Uterus (tissue), 4 donors: Measurements from ENCODE around the gene ADAMTS15. TPM values are rescaled to one million over a fixed set of nuclear protein-coding genes. Genes with fewer than 3 reads are reported as not detected.
A peak's percentile ranks its signal among the peaks of the same experiment; 100 is the strongest.

ENCODE experiments used
- DNase-seq, 2 donors: peaks; one replicate each; pipeline ENCODE4 v3.0.0-alpha.2; 2019 to 2020
- H3K27ac ChIP-seq, 2 donors: fragments of 200-600 bp; sonication (generic); 1 replicate in 1 of 2; 2 replicates in 1 of 2; pipeline ENCODE4 v1.5.1; 2016 to 2018
- H3K27me3 ChIP-seq, 2 donors: fragments of 200-600 bp; sonication (generic); one replicate each; pipeline ENCODE4 v1.5.1; 2018 to 2019; ENCODE audit warnings: control low read depth in 1 of 2
- H3K36me3 ChIP-seq, 2 donors: fragments of 200-600 bp; sonication (generic); one replicate each; pipeline ENCODE4 v1.5.1; 2019; ENCODE audit warnings: control low read depth in 1 of 2
- H3K4me1 ChIP-seq, 2 donors: fragments of 200-600 bp; sonication (generic); one replicate each; pipeline ENCODE4 v1.5.1; 2018 to 2019; ENCODE audit warnings: control low read depth in 1 of 2
- H3K4me3 ChIP-seq, 2 donors: fragments of 200-600 bp; sonication (generic); 1 replicate in 1 of 2; 2 replicates in 1 of 2; pipeline ENCODE4 v1.5.1; 2018 to 2019; ENCODE audit warnings: mild to moderate bottlenecking in 1 of 2
- H3K9me3 ChIP-seq, 2 donors: fragments of 200-600 bp; sonication (generic); one replicate each; pipeline ENCODE4 v1.5.1; 2019; ENCODE audit warnings: control low read depth in 1 of 2
- CTCF ChIP-seq, 4 experiments: fragments of 200-600 bp in 2 of 4; fragments of 450-650 bp in 2 of 4; sonication (generic) in 2 of 4; IDR thresholded peaks; one replicate each; pipeline ENCODE4 v1.5.1; 2016 to 2019; ENCODE audit warnings: antibody characterized with exemption in 4 of 4, mild to moderate bottlenecking in 2 of 4, moderate library complexity in 1 of 4
- POLR2A ChIP-seq, 2 donors: fragments of 450-650 bp; IDR thresholded peaks; one replicate each; pipeline ENCODE4 v1.6.1; 2016; ENCODE audit warnings: antibody characterized with exemption in 2 of 2, mild to moderate bottlenecking in 1 of 2, moderate library complexity in 1 of 2
- intact Hi-C: fragments of 100-400 bp; cut with DNase I; formaldehyde crosslinking; loops from one replicate; pipeline ENCODE4 v1.15.1; 2023; ENCODE audit warnings: low total_unique reads
- total RNA-seq, 4 donors: library from RNA; depleted of rRNA in 3 of 4; stranded (reverse); fragments of >200 nt in 3 of 4; gene quantifications; one replicate each; pipeline versions ENCODE4 v1.1.0 to v1.2.4, GENCODE V29; 2014 to 2023
- donor health status: DM: yes; HTN: yes; CAD: no.

The ADAMTS15 gene
- total RNA-seq, 4 donors from 2014 or later, result 2.0 to 16.6 (median 6.1) TPM

GRCh38 chr11:130439160-130439519, 9.3 kb upstream of the ADAMTS15 start:
- Histone ChIP-seq H3K9me3 (no peaks in the 10 kb centered on the region), H3K4me3 (no peak overlapping the region), H3K36me3 (no peaks in the 10 kb centered on the region), H3K27me3 (no peaks in the 10 kb centered on the region), H3K4me1 (no peaks in the 10 kb centered on the region), H3K27ac (no peak overlapping the region)
- intact Hi-C loops, result no loop called here
- no peak for DNase-seq
- TF ChIP-seq CTCF (IDR thresholded peaks at IDR 0.05) (no peak), POLR2A (IDR thresholded peaks at IDR 0.05) (no peak)

- H3K4me3 ChIP-seq, result no peak overlapping the region
- intact Hi-C loops, result no loop called here
These were observed 8.6 kb upstream of the ADAMTS15 start for GRCh38 chr11:130439876-130440275.

GRCh38 chr11:130441719-130442118, 6.7 kb upstream of the ADAMTS15 start:
- no peaks in the 10 kb centered on the region for H3K36me3 ChIP-seq
- TF ChIP-seq POLR2A (IDR thresholded peaks at IDR 0.05), result no peak
- no peak for TF ChIP-seq CTCF (IDR thresholded peaks at IDR 0.05)
- intact Hi-C loops, result no loop called here

More at GRCh38 chr11:130439876-130440275, 8.6 kb upstream of the ADAMTS15 start:
- no peaks in the 10 kb centered on the region for H3K9me3 ChIP-seq
- H3K36me3 ChIP-seq, result no peaks in the 10 kb centered on the region
- TF ChIP-seq CTCF (IDR thresholded peaks at IDR 0.05) (no peak), POLR2A (IDR thresholded peaks at IDR 0.05) (no peak)
- H3K27me3 ChIP-seq, result no peaks in the 10 kb centered on the region
- DNase-seq, result no peak
- no peak overlapping the region for H3K27ac ChIP-seq
- no peaks in the 10 kb centered on the region for H3K4me1 ChIP-seq

GRCh38 chr11:130442737-130443136, 5.7 kb upstream of the ADAMTS15 start:
- H3K9me3 ChIP-seq, result no peaks in the 10 kb centered on the region
- H3K27ac ChIP-seq, result peak overlapping the region in 1 of 2 donors; percentile 46
- no peaks in the 10 kb centered on the region for H3K36me3 ChIP-seq
- no peaks in the 10 kb centered on the region for H3K27me3 ChIP-seq
- TF ChIP-seq CTCF (IDR thresholded peaks at IDR 0.05) (no peak), POLR2A (IDR thresholded peaks at IDR 0.05) (no peak)
- no peak overlapping the region for H3K4me3 ChIP-seq
- H3K4me1 ChIP-seq, result no peaks in the 10 kb centered on the region
- DNase-seq, result peak; percentile 42 to 54
- intact Hi-C loops, result no loop called here

More at GRCh38 chr11:130441719-130442118, 6.7 kb upstream of the ADAMTS15 start:
- no peaks in the 10 kb centered on the region for H3K9me3 ChIP-seq
- no peak for DNase-seq
- H3K27ac ChIP-seq, result no peak overlapping the region
- H3K27me3 ChIP-seq, result no peaks in the 10 kb centered on the region
- H3K4me1 ChIP-seq, result no peaks in the 10 kb centered on the region
- no peak overlapping the region for H3K4me3 ChIP-seq

GRCh38 chr11:130445788-130446187, 2.7 kb upstream of the ADAMTS15 start:
- no peaks in the 10 kb centered on the region for H3K9me3 ChIP-seq
- no peaks in the 10 kb centered on the region for H3K27me3 ChIP-seq
- TF ChIP-seq POLR2A (IDR thresholded peaks at IDR 0.05) (no peak), CTCF (IDR thresholded peaks at IDR 0.05) (no peak)
- DNase-seq, result no peak
- intact Hi-C loops, result no loop called here
- H3K36me3 ChIP-seq, result no peaks in the 10 kb centered on the region
- H3K4me3 ChIP-seq, result no peak overlapping the region
- no peak overlapping the region for H3K27ac ChIP-seq
- peaks cover 0 to 2% of the 10 kb centered on the region in 2 donors for H3K4me1 ChIP-seq
